ENCODE measurements around the gene REELD1. TPM values are rescaled to one million over a fixed set of nuclear protein-coding genes. Genes with fewer than 3 reads are reported as not detected.

The REELD1 gene
- total RNA-seq, 1 experiment from 2014 or later, result not detected

GRCh38 chr4:146261041-146261440, 46.7 kb downstream of the REELD1 start:
- H3K4me2 ChIP-seq (ENCODE audit: insufficient read depth, insufficient read length, low read length), result no peak overlapping the region
- no peak overlapping the region for H3K27ac ChIP-seq (ENCODE audit: insufficient read length, low read depth, low read length)
- H3K9me3 Mint-ChIP-seq, result no peaks in the 10 kb centered on the region
- H2BK20ac ChIP-seq (ENCODE audit: low read depth, low read length, poor library complexity, severe bottlenecking), result no peak overlapping the region
- no peak overlapping the region for H4K91ac ChIP-seq (ENCODE audit: insufficient read length, low read depth, low read length)
- no peak overlapping the region for H2BK5ac ChIP-seq (ENCODE audit: insufficient read length, low read length)
- no peaks in the 10 kb centered on the region for H4K20me1 ChIP-seq (ENCODE audit: control insufficient read depth, insufficient read depth, insufficient read length)
- no peak for DNase-seq
- H3K23me2 ChIP-seq (ENCODE audit: insufficient read length, low read depth, low read length, poor library complexity, severe bottlenecking), result no peaks in the 10 kb centered on the region
- no peaks in the 10 kb centered on the region for H3K27me3 ChIP-seq (ENCODE audit: insufficient read depth, low read length)
- H3K4me3 Mint-ChIP-seq, result no peak overlapping the region
- H4K8ac ChIP-seq (replicated peaks; ENCODE audit: insufficient read length, low read depth, low read length), result no peak overlapping the region
- no peaks in the 10 kb centered on the region for H3K79me2 ChIP-seq (ENCODE audit: insufficient read depth, low read length)
- no CpG with 5 or more reads among the region's 2 CpGs for WGBS (ENCODE audit: extremely low coverage, insufficient read length, low lambda C conversion rate)
- H4K5ac ChIP-seq (ENCODE audit: insufficient read length, low read depth, low read length), result no peak overlapping the region
- no peak overlapping the region for H3K27ac Mint-ChIP-seq
- no peak overlapping the region for H3K4ac ChIP-seq (ENCODE audit: low read depth, low read length)
- no peak overlapping the region for H3K18ac ChIP-seq (ENCODE audit: insufficient read length, low read depth, low read length)
- no peaks in the 10 kb centered on the region for H3K4me1 ChIP-seq (ENCODE audit: insufficient read depth, low read length)
- no peak overlapping the region for H2BK12ac ChIP-seq (ENCODE audit: insufficient read length, low read depth, low read length)
- no peaks in the 10 kb centered on the region; the same call in 1 of the 2 replicates for H3K27me3 Mint-ChIP-seq (ENCODE audit: low read depth)
- no peak overlapping the region for H2BK120ac ChIP-seq (ENCODE audit: low read depth, low read length, poor library complexity, severe bottlenecking)
- no peak overlapping the region for H3K14ac ChIP-seq (ENCODE audit: insufficient read depth, low read length)
- H3K9ac ChIP-seq (ENCODE audit: extremely low read depth, insufficient read length, low read length), result no peak overlapping the region
- H3T11ph ChIP-seq (ENCODE audit: low read length), result no peak overlapping the region
- no peak overlapping the region for H3K56ac ChIP-seq (ENCODE audit: insufficient read length, low read depth, low read length)
- no peak overlapping the region for H2AK5ac ChIP-seq (ENCODE audit: insufficient read length, low read length)
- peaks cover 5 to 6% of the 10 kb centered on the region in 2 experiments for H3K4me1 Mint-ChIP-seq
- H3K36me3 Mint-ChIP-seq (ENCODE audit: insufficient read depth in 1 of 3, low read depth in 3 of 3), result no peaks in the 10 kb centered on the region
- H3K23ac ChIP-seq (ENCODE audit: insufficient read length, low read depth, low read length), result no peak overlapping the region
- H3K9me3 ChIP-seq (ENCODE audit: control insufficient read depth, low read depth, low read length), result no peaks in the 10 kb centered on the region
- H2BK15ac ChIP-seq (ENCODE audit: low read depth, low read length), result no peak overlapping the region
- H3K79me1 ChIP-seq (ENCODE audit: insufficient read depth, low read depth, low read length, poor library complexity, severe bottlenecking), result no peaks in the 10 kb centered on the region
- no peak overlapping the region for H2AFZ ChIP-seq (ENCODE audit: low read length)
- no peak for TF ChIP-seq CTCF (conservative IDR thresholded peaks at IDR 0.05)

All from H9 (cell line).